Measurements from ENCODE around the gene CYP2S1.

Gene CYP2S1

DNA sequence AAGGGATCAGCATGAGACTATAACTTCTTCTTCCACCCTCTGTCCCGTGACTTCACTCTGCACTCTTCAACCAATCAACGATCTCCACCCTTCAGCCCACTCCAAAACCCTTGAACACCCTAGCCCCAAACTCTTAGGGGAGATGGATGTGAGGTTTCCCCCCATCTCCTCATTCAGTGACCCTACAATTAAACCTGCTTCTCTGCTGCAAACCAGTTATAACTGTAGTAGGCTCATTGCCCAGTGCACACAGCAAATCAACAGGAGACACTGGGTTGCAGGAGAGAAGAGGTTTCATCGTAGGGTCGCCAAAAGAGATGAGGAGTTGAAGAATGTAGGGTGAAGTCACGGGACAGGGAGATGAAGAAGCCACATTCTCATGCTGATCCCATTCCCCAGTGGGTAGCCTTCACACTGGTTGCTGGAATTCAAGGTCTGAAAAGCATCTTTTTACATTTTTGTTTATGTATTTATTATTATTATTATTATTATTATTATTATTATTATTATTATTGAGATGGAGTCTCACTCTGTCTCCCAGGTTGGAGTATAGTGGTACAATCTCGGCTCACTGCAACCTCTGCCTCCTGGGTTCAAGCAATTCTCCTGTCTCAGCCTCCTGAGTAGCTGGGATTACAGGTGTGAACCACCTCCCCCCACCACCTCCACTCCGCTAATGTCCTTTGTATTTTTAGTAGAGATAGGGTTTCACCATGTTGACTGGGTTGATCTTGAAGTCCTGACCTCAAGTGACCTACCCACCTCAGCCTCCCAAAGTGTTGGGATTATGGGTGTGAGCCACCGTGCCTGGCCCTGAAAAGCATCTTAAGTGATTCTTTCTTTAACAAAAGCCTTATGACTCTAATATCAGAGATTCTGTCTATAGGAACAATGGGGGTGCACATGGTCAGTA lies 5.8 kb upstream of the CYP2S1 start:
- no peak for DNase-seq (ENCODE audit: low spot score)
- in situ Hi-C loops (cut with MboI; ENCODE audit: low sequenced_read_pairs, unreplicated experiment), result no loop called here
- TF ChIP-seq, protein P1, sequence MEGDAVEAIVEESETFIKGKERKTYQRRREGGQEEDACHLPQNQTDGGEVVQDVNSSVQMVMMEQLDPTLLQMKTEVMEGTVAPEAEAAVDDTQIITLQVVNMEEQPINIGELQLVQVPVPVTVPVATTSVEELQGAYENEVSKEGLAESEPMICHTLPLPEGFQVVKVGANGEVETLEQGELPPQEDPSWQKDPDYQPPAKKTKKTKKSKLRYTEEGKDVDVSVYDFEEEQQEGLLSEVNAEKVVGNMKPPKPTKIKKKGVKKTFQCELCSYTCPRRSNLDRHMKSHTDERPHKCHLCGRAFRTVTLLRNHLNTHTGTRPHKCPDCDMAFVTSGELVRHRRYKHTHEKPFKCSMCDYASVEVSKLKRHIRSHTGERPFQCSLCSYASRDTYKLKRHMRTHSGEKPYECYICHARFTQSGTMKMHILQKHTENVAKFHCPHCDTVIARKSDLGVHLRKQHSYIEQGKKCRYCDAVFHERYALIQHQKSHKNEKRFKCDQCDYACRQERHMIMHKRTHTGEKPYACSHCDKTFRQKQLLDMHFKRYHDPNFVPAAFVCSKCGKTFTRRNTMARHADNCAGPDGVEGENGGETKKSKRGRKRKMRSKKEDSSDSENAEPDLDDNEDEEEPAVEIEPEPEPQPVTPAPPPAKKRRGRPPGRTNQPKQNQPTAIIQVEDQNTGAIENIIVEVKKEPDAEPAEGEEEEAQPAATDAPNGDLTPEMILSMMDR (IDR thresholded peaks at IDR 0.05; ENCODE audit: borderline replicate concordance, control extremely low read depth, extremely low read depth, insufficient read depth, missing control alignments), result no peak

DNA sequence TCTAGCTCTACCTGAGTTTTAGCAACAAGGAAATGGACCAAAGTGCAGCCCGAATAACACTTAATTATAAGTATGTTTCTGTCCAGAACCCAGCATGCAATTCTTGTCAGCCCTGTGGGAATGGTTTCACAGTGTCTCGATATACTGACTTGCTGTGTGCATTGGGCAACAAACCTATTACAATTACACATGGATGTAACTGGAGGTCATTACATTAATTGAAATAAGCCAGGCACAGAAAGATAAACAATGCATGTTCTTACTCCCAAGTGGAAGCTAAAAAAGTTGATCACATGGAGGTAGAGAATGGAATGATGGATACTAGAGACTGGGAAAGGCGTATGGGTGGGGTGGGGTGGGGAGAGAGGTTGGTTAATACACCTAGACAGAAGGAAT lies 5.1 kb upstream of the CYP2S1 start:
- no peak for DNase-seq (ENCODE audit: low spot score)
- in situ Hi-C loops (cut with MboI; ENCODE audit: low sequenced_read_pairs, unreplicated experiment), result no loop called here
- TF ChIP-seq, protein P1 (IDR thresholded peaks at IDR 0.05; ENCODE audit: borderline replicate concordance, control extremely low read depth, extremely low read depth, insufficient read depth, missing control alignments), result no peak

GRCh38 chr19:41189425-41190065 lies 3.5 kb upstream of the CYP2S1 start:
- TF ChIP-seq, protein P1 (IDR thresholded peaks at IDR 0.05; ENCODE audit: borderline replicate concordance, control extremely low read depth, extremely low read depth, insufficient read depth, missing control alignments), result no peak
- in situ Hi-C loops (cut with MboI; ENCODE audit: low sequenced_read_pairs, unreplicated experiment), result no loop called here
- no peak for DNase-seq (ENCODE audit: low spot score)

DNA sequence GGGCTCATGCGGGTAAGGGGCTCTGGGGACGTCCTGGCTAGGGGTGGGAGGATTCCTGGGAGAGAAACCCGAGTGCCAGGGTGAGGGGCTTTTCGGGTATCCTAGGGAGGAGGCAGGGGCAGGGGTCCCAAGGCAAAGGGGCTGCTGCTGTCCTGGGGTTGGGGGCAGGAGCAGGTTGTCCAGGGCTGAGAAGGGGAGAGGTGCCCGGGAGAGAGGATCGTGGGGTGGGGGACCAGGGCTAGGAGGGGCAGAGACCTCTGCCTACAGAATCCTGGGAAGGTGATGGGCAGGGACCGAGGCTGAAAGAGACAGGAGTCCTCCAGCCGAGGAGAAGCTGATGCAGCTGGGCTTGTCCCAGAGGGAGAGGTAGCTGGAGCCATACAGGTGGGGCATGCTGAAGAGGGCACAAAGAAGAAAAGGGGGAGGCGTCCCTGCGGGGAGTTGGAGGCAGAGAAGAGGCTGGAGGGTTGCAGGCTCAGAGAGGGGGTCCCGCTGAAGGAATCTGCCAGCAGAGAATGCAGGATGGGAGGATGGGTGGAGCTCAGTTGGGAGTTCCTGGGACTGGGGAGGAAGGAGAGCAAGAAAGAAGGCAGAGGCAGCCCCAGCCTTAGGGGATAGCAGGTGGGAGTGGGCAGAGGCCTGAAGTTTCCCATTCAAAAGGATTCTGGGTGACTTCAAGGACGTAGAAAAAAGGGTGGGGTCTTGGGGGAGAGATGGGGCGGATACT lies 574 bp downstream of the CYP2S1 start:
- TF ChIP-seq, protein P1 (IDR thresholded peaks at IDR 0.05; ENCODE audit: borderline replicate concordance, control extremely low read depth, extremely low read depth, insufficient read depth, missing control alignments), result no peak
- in situ Hi-C loops (cut with MboI; ENCODE audit: low sequenced_read_pairs, unreplicated experiment), result no loop called here
- DNase-seq (ENCODE audit: low spot score), result no peak

DNA sequence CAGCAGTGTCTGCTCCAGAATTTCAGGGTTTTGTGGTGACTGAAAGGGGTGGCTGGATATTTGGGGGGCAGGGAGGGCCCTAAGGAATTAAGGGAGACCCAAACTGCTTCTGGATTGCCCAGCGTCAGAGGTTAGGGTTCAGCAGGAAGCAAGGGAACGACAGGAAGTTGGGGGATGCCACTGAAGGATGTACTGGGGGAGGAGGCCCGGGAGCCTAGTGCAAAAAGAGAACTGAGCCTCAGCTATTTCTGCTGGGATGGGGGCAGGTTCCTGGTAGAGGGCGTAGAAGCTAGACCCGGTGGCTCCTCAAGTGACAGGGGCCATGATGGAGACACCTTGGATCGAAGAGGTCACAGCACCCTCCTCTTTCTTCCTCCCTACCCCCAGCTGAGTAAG lies 1.1 kb downstream of the CYP2S1 start:
- TF ChIP-seq, protein P1 (IDR thresholded peaks at IDR 0.05; ENCODE audit: borderline replicate concordance, control extremely low read depth, extremely low read depth, insufficient read depth, missing control alignments), result no peak
- no peak for DNase-seq (ENCODE audit: low spot score)
- in situ Hi-C loops (cut with MboI; ENCODE audit: low sequenced_read_pairs, unreplicated experiment), result no loop called here

GRCh38 chr19:41195675-41196497 lies 2.9 kb downstream of the CYP2S1 start:
- TF ChIP-seq, protein P1 (IDR thresholded peaks at IDR 0.05; ENCODE audit: borderline replicate concordance, control extremely low read depth, extremely low read depth, insufficient read depth, missing control alignments), result no peak
- peak; percentile 72 for DNase-seq (ENCODE audit: low spot score)
- in situ Hi-C loops (cut with MboI; ENCODE audit: low sequenced_read_pairs, unreplicated experiment), result no loop called here

Data from GM13976 (cell line).